Measurements from ENCODE around the gene PHLPP1. TPM values are rescaled to one million over a fixed set of nuclear protein-coding genes. Genes with fewer than 3 reads are reported as not detected.
A peak's percentile ranks its signal among the peaks of the same experiment; 100 is the strongest.
"Not testable (repeated sequence)": the region's sequence is repeated elsewhere in the genome, so short reads cannot be mapped to it uniquely, and the experiment has no call there.

PHLPP1 gene
- total RNA-seq, 1 experiment from 2014 or later, result 12.5 TPM

- no peak for DNase-seq (ENCODE audit: low read depth)
These were observed 168.8 kb downstream of the PHLPP1 start for GRCh38 chr18:62883937-62884735.

GRCh38 chr18:62885804-62886203, 170.5 kb downstream of the PHLPP1 start:
- DNase-seq (ENCODE audit: low read depth), result no peak

- no peak for DNase-seq (ENCODE audit: low read depth)
These were observed 179.5 kb downstream of the PHLPP1 start for GRCh38 chr18:62894681-62895390.

GRCh38 chr18:62897153-62897552, 181.8 kb downstream of the PHLPP1 start:
- DNase-seq (ENCODE audit: low read depth), result peak; percentile 30

- no peak for DNase-seq (ENCODE audit: low read depth)
These were observed 183.0 kb downstream of the PHLPP1 start for GRCh38 chr18:62898359-62898758.

GRCh38 chr18:62899534-62899933, 184.2 kb downstream of the PHLPP1 start:
- no peak for DNase-seq (ENCODE audit: low read depth)

- DNase-seq (ENCODE audit: low read depth), result no peak
These were observed 185.0 kb downstream of the PHLPP1 start for GRCh38 chr18:62900132-62900883.

- DNase-seq (ENCODE audit: low read depth), result no peak
These were observed 187.4 kb downstream of the PHLPP1 start for GRCh38 chr18:62902776-62903175.

- DNase-seq (ENCODE audit: low read depth), result no peak
These were observed 189.3 kb downstream of the PHLPP1 start for GRCh38 chr18:62904396-62905285.

- no peak for DNase-seq (ENCODE audit: low read depth)
These were observed 197.5 kb downstream of the PHLPP1 start for GRCh38 chr18:62912885-62913284.

GRCh38 chr18:62913824-62914223, 198.5 kb downstream of the PHLPP1 start:
- not testable (repeated sequence) for DNase-seq (ENCODE audit: low read depth)

- DNase-seq (ENCODE audit: low read depth), result no peak
These were observed 199.6 kb downstream of the PHLPP1 start for GRCh38 chr18:62914871-62915392.

GRCh38 chr18:62918361-62918760, 203.0 kb downstream of the PHLPP1 start:
- DNase-seq (ENCODE audit: low read depth), result no peak

- no peak for DNase-seq (ENCODE audit: low read depth)
These were observed 203.9 kb downstream of the PHLPP1 start for GRCh38 chr18:62919109-62919838.

GRCh38 chr18:62925031-62925688, 209.8 kb downstream of the PHLPP1 start:
- DNase-seq (ENCODE audit: low read depth), result peak; percentile 55

- peak; percentile 51 for DNase-seq (ENCODE audit: low read depth)
These were observed 213.0 kb downstream of the PHLPP1 start for GRCh38 chr18:62928326-62928725.

GRCh38 chr18:62933261-62933887, 218.0 kb downstream of the PHLPP1 start:
- DNase-seq (ENCODE audit: low read depth), result no peak

- no peak for DNase-seq (ENCODE audit: low read depth)
These were observed 220.7 kb downstream of the PHLPP1 start for GRCh38 chr18:62935994-62936393.

- DNase-seq (ENCODE audit: low read depth), result no peak
These were observed 221.7 kb downstream of the PHLPP1 start for GRCh38 chr18:62937065-62937464.
